HCT116 (cell line): ENCODE measurements around the gene GALK1.

Source experiments
- CTCF ChIP-seq, 3 experiments: fragments of 200-600 bp in 1 of 3; sonication (generic) in 1 of 3; IDR thresholded peaks in 2 of 3; conservative IDR thresholded peaks in 1 of 3; 2 replicates each; pipeline ENCODE4 v1.5.1; 2012 to 2017; ENCODE audit warnings: low read depth in 2 of 3, low read length in 2 of 3, antibody characterized with exemption in 1 of 3, borderline replicate concordance in 1 of 3, control low read depth in 1 of 3, mild to moderate bottlenecking in 1 of 3, mixed read lengths in 1 of 3, mixed run types in 1 of 3, moderate library complexity in 1 of 3; ENCODE audit not compliant: insufficient read depth in 1 of 3
- EZH2 ChIP-seq: fragments of 200-600 bp; sonication (generic); IDR thresholded peaks from 2 replicates; pipeline ENCODE4 v1.6.1; 2017; ENCODE audit warnings: antibody characterized with exemption, mixed run types
- EZH2phosphoT487 ChIP-seq: fragments of 200-600 bp; IDR thresholded peaks from 2 replicates; pipeline ENCODE4 v1.6.1; 2018; ENCODE audit warnings: antibody characterized with exemption, borderline replicate concordance
- POLR2A ChIP-seq: IDR thresholded peaks from 2 replicates; pipeline ENCODE4 v1.7.0; 2011; ENCODE audit warnings: borderline replicate concordance; ENCODE audit not compliant: insufficient read depth, insufficient read length; ENCODE audit errors: extremely low read depth
- POLR2AphosphoS5 ChIP-seq: IDR thresholded peaks from 2 replicates; pipeline ENCODE4 v1.6.1; 2011; ENCODE audit warnings: mild to moderate bottlenecking, low read depth, low read length, moderate library complexity
- REST ChIP-seq: IDR thresholded peaks from 2 replicates; pipeline ENCODE4 v1.6.1; 2012; ENCODE audit warnings: low read depth
- SP1 ChIP-seq: IDR thresholded peaks from 2 replicates; pipeline ENCODE4 v1.6.1; 2012; ENCODE audit warnings: low read depth
- ZFX ChIP-seq: fragments of 450-650 bp; IDR thresholded peaks from 2 replicates; pipeline ENCODE4 v1.6.1; 2017
- ZNF274 ChIP-seq: fragments of 200-500 bp; sonication (Bioruptor generic); IDR thresholded peaks from 2 replicates; pipeline ENCODE4 v1.6.1; 2014; ENCODE audit warnings: mild to moderate bottlenecking, low read depth, low read length, inconsistent platforms

DNA sequence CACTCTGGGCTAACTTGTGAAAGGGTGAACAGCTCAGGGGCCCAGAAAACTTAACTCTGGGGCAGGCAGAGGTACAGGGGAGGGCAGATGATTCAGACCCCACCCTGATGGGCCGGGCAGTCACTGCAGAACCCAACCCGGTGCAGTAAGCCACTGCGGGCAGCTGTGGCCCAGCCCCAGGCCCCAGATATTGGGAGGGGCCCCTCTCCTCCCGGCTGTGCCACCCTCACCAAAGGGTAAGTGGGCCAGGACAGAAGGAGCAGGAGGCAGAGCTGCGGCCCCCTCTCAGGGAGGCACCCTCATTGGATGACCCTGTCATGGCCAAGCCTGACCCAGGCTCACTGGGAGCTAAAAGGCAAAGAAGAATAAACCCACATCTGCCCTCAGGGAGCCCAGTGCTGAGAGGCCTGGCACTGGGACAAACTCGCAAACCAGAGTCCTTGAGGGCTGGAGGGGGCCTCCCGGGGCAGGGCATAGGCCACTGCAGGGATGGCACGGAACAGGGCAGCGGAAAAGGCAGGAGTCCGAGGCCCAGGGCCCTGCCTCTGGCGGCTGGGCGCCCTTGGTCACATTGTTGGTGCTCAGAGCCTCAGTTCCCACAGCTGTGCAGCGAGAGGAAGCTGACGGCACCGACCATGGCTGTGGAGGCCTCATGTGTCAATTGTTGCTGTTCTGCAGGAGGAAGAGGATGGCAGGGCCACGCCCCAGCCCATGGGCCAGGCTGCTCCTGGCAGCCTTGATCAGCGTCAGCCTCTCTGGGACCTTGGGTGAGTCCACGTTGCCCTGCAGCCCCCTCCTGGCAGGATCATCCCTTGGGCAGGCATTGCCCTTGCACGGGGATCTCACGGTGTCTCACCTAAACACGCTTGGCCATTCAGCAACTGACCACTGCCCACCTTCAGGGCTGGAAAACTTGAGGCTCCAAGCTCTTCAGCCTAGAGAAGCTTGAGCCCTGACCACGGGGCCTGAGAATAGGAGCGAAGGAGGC, 40.7 kb downstream of the GALK1 start:
- no peak for TF ChIP-seq CTCF (IDR thresholded peaks at IDR 0.05 in 2 of 3, conservative IDR thresholded peaks at IDR 0.05 in 1 of 3; ENCODE audit: borderline replicate concordance in 1 of 3, insufficient read depth in 1 of 3, low read depth in 2 of 3, low read length in 2 of 3)
- no peak for TF ChIP-seq EZH2phosphoT487
- TF ChIP-seq POLR2AphosphoS5 = no peak
- TF ChIP-seq ZNF274 = no peak
- no peak for TF ChIP-seq SP1
- no peak for TF ChIP-seq POLR2A
- TF ChIP-seq EZH2 = no peak
- TF ChIP-seq ZFX = no peak
- no peak for TF ChIP-seq REST
